ENCODE data around the gene SMARCA4.

- TF ChIP-seq ZNF366 (tag by site-specific recombination; conservative IDR thresholded peaks at IDR 0.05) (no peak), YY1 (tag by site-specific recombination; IDR thresholded peaks at IDR 0.05) (no peak), CTCF (tag by site-specific recombination; IDR thresholded peaks at IDR 0.05) (no peak), ZNF624 (tag by site-specific recombination; IDR thresholded peaks at IDR 0.05) (no peak), ZNF280D (tag by site-specific recombination; IDR thresholded peaks at IDR 0.05) (no peak), ZNF664 (tag by site-specific recombination; IDR thresholded peaks at IDR 0.05) (no peak), ZNF747 (tag by site-specific recombination; IDR thresholded peaks at IDR 0.05) (no peak), SETDB1 (IDR thresholded peaks at IDR 0.05; ENCODE audit: insufficient read length, low read length) (no peak)
- TF ChIP-seq, protein P1, sequence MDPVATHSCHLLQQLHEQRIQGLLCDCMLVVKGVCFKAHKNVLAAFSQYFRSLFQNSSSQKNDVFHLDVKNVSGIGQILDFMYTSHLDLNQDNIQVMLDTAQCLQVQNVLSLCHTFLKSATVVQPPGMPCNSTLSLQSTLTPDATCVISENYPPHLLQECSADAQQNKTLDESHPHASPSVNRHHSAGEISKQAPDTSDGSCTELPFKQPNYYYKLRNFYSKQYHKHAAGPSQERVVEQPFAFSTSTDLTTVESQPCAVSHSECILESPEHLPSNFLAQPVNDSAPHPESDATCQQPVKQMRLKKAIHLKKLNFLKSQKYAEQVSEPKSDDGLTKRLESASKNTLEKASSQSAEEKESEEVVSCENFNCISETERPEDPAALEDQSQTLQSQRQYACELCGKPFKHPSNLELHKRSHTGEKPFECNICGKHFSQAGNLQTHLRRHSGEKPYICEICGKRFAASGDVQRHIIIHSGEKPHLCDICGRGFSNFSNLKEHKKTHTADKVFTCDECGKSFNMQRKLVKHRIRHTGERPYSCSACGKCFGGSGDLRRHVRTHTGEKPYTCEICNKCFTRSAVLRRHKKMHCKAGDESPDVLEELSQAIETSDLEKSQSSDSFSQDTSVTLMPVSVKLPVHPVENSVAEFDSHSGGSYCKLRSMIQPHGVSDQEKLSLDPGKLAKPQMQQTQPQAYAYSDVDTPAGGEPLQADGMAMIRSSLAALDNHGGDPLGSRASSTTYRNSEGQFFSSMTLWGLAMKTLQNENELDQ (tag by site-specific recombination; IDR thresholded peaks at IDR 0.05; ENCODE audit: low read depth) = no peak
Measured at GRCh38 chr19:11079999-11080398, 119.2 kb downstream of the SMARCA4 start.

Measured in HEK293 (cell line).